Muscle of back (tissue), 11 donors: ENCODE measurements around the gene FCMR. TPM values are rescaled to one million over a fixed set of nuclear protein-coding genes. Genes with fewer than 3 reads are reported as not detected.

ENCODE experiments used
- DNase-seq, 3 donors: peaks; one replicate each; pipeline versions ENCODE4 v3.0.0 to v3.0.0-alpha.2; 2013
- polyA plus RNA-seq, 10 donors: library from polyadenylated mRNA; unstranded; fragments of 120-200 nt; gene quantifications; one replicate each; pipeline ENCODE4 v1.2.1, GENCODE V29; 2013; ENCODE audit not compliant: insufficient read length in 10 of 10

The FCMR gene
- polyA plus RNA-seq, 10 donors, result 0.88 to 10.6 (median 1.4) TPM

GRCh38 chr1:206901944-206902343 lies 19.8 kb downstream of the FCMR start:
- no peak for DNase-seq

DNA sequence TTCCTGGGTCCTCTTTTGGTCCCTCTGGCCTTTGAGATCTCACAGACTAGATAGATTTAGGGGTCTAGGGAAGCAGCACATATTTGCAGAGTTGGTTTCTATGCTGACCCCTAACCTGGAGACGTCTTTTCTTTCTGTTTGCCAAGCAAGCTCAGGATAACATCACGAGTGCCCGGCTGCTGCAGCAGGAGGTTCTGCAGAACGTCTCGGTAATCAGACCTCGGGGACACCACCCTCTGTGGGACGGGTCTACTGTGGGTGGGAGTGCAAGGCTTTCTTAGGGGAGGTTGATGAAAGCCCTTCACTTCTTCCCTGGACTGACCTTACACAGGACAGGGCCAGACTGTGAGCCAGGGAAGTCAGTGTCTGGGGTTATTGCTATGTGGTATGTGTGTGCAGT lies 21.6 kb downstream of the FCMR start:
- no peak for DNase-seq

- no peak for DNase-seq
Observed at GRCh38 chr1:206899717-206900116, 22.0 kb downstream of the FCMR start.

DNA sequence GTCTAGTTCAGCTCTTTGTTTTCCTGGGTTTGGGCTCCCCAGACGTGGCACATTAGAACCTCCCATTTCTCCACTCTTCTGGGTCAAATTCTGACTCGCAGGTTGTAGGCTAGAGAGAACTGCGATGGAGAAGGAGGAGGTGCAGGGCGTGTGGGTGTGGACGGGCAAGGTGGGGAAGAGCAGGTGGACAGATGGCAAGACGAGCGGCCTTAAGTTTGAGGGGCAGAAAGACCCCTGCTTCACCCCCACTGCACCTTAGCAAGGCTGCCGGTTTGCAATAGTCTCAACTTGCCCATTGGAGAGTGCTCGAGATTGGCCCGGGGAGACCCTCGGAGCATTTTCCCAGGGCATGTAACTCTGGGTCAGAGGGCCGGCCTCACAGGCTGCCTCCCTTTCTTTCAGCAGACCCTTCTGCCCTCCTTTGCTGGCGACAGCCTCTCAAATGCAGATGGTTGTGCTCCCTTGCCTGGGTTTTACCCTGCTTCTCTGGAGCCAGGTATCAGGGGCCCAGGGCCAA lies 22.8 kb downstream of the FCMR start:
- no peak for DNase-seq

GRCh38 chr1:206898089-206898914 lies 23.4 kb downstream of the FCMR start:
- no peak for DNase-seq

- no peak for DNase-seq
Observed at GRCh38 chr1:206897175-206897574, 24.6 kb downstream of the FCMR start, which contains the start of gene IL24. Gene IL24 (plus strand): TSS chr1:206897443. CDS start chr1:206897833, 390 bp downstream.

- no peak for DNase-seq
Observed at GRCh38 chr1:206896261-206896660, 25.5 kb downstream of the FCMR start.

- DNase-seq, result no peak
Observed at GRCh38 chr1:206895837-206896242, 25.9 kb downstream of the FCMR start.

- no peak for DNase-seq
Observed at GRCh38 chr1:206895325-206895724, 26.4 kb downstream of the FCMR start.

- DNase-seq, result no peak
Observed at GRCh38 chr1:206893380-206893779, 28.4 kb downstream of the FCMR start.

- DNase-seq, result no peak
Observed at GRCh38 chr1:206892351-206892984, 29.3 kb downstream of the FCMR start.

- DNase-seq, result no peak
Observed at GRCh38 chr1:206891412-206891811, 30.3 kb downstream of the FCMR start.

DNA sequence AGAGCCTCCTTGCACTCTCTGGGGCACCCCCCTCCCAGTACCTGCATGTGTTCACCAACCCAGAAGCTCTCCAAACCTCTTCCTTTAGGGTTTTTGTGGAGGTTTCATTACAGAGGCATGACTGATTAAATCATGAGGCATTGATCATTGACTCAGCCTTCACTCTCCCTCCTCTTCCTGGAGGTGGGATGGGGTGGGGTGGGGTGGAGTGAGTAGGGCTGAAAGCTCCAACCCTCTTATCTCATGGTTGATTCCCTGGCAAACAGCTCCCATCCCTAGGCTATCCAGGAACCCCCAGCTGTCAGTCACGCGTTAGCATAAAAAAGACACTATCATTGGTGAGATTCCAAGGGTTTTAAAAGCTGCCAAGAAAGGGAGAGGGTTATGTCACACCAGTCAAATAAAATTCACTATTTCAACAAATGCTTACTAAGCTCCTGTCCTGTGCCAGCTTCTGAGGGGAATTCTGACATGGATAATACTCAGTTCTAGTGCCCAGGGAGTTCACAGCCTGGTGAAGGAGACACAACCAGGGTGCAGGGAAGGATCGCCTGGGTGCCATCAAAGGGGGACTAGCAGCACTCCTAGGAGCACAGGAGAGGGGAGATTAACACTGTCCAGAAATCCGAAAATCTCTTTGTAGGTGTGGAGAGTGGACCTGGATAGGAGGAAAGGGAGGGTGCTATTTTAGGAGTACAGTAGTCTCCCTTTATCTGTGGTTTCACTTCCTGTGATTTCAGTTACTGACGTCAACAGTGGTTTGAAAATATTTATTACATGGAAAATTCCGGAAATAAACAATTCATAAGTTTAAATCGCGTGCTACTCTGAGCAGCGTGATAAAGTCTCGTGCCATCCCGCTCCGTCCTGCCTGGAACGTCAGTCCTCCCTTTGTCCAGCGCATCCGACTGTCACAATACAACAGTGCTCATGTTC lies 31.3 kb downstream of the FCMR start:
- no peak for DNase-seq

- no peak for DNase-seq
Observed at GRCh38 chr1:206887701-206888100, 34.0 kb downstream of the FCMR start.

DNA sequence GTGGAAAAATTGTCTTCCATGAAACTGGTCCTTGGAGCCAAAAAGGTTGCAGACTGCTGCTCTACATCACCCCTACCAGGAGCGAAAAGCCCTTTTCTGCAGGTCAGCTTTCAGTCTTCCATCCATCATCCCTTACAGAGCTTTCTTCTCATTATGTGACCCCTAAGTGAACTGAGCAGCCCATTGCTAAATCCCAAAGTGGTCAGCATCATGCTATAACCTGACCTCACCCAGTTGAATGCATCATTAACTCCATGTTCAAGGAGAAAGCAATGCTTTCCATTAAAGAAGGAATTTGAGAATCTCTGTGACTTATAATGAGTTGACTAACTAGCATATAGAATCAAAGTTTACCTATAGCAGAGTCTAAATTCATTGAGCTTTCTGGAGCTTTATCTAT lies 34.9 kb downstream of the FCMR start:
- DNase-seq, result no peak

DNA sequence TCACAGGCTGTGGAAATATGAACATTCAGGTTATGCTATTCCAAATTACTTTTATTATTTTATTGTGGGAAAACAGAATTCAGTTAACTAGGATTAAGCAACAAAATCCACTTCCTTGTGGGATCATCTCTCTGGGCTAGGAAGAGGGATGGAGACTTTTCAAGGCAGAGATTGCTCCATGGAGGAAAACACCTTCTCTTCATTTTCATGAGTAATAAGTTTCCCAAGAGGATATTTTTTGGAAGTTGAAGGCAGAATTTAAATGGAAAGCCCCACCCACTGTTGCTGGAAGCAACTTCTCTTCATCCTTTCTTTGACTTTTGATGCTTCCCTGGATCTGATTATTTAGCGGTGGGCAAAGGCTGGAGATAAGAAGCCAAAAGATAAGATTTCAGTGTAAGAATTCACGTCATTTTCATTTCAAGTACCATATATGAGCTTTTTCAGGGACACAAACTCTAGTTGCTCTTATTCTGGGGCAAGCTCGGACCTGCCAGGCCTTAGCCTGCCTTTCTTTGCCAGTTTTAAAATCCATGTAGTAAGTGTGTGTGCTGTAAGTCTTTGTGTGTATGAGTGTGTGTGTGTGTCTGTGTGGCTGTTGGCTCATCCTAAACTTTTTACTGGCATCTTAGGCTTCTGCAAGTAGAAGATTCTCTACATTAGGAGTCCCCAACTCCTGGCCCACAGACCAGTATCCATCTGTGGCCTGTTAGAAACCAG lies 36.2 kb downstream of the FCMR start:
- no peak for DNase-seq

DNA sequence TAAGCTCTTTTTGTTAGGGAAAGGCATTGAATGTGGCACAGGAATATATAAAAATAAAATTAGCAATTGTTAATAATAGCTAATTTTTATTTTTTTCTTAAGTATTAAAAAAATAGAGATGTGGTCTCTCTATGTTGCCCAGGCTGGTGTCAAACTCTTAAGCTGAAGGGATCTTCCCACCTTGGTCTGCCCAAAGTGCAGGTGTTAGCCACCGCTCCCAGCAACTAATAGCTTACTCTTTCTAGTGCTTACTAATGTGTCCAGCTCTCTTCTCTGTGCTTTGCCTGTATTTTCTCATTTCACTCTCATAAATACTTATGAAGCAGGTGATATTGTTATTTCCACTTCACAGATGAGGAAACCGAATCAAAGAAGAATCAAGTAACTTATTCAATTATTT lies 37.9 kb downstream of the FCMR start:
- DNase-seq, result no peak

GRCh38 chr1:206883160-206883559 lies 38.6 kb downstream of the FCMR start:
- DNase-seq, result no peak

DNA sequence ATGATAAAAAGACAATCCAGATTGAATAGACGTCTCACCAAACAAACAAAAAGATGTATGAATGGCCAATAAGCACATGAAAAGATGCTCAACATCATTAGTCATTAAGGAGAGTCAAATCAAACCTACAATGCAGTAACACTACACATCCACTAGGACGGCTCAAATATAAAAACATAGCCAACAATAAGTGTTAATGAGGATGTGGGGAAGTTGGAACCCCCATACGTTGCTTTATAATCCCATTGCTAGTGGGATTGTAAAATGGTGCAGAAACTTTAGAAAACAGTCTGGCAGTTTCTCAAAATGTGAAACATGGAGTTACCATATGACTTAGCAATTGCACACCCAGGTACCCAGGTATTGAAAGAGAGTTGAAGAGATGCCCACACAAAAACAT lies 39.2 kb downstream of the FCMR start:
- no peak for DNase-seq

- DNase-seq, result no peak
Observed at GRCh38 chr1:206880314-206880713, 41.4 kb downstream of the FCMR start.

DNA sequence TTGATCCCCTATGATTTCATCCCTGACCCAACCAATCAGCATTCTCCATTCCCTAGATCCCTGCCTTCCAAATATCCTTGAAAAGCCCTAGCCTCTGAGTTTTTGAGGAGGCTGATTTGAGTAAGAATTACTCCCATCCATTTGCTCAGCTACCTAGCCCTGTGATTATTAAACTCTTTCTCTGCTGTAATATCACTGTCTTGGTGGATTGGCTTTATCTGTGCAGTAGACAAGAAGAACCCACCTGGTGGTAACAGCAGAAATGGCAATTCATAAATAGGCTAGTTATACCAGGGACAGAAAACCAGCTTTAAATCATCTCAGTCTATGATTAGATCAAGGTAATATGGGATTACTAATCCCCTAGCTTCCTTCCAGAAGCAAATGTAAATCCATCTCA lies 43.3 kb downstream of the FCMR start:
- DNase-seq, result no peak
